Activated CD4-positive, alpha-beta T cell treated with anti-CD3 and anti-CD28 coated beads for 36 hours (primary cell): ENCODE measurements around the gene MVB12B. TPM values are rescaled to one million over a fixed set of nuclear protein-coding genes. Genes with fewer than 3 reads are reported as not detected.

Experiments used
- ATAC-seq: fragments of 200-7000 bp; cut with Tn5 transposase; one replicate; pipeline ENCODE4 v1.10.0; 2021; ENCODE audit warnings: mild to moderate bottlenecking, moderate library complexity
- CTCF ChIA-PET: fragments of 350-600 bp; sonication (Branson Sonifier 250); formaldehyde crosslinking; loops from one replicate; lab custom pipeline; 2021; ENCODE audit warnings: antibody characterized with exemption; lab: Charles Lee
- POLR2A ChIA-PET: fragments of 350-600 bp; sonication (Branson Sonifier 250); formaldehyde crosslinking; loops from one replicate; lab custom pipeline; 2021; ENCODE audit warnings: antibody characterized with exemption, inconsistent platforms; lab: Charles Lee
- DNase-seq: peaks from one replicate; pipeline ENCODE4 v3.0.0-alpha.2; 2020
- H3K27ac Mint-ChIP-seq: one replicate; pipeline ENCODE4 v1.8.0; 2021; ENCODE audit warnings: mixed read lengths
- H3K27me3 Mint-ChIP-seq: one replicate; pipeline ENCODE4 v1.8.0; 2021; ENCODE audit warnings: mixed read lengths
- H3K36me3 Mint-ChIP-seq: one replicate; pipeline ENCODE4 v1.8.0; 2021; ENCODE audit warnings: low read depth, mixed read lengths
- H3K4me1 Mint-ChIP-seq: one replicate; pipeline ENCODE4 v1.8.0; 2021; ENCODE audit warnings: mixed read lengths
- H3K4me3 Mint-ChIP-seq: one replicate; pipeline ENCODE4 v1.8.0; 2021; ENCODE audit warnings: mild to moderate bottlenecking, moderate library complexity, mixed read lengths
- H3K9me3 Mint-ChIP-seq: one replicate; pipeline ENCODE4 v1.8.0; 2021; ENCODE audit warnings: low read depth, mixed read lengths
- intact Hi-C, 2 experiments: fragments of 100-400 bp; cut with DNase I in 1 of 2; cut with micrococcal nuclease in 1 of 2; formaldehyde crosslinking; loops; one replicate each; pipeline versions ENCODE4 v1.14.2 to v1.15.1; 2022 to 2024; cut with DNase I, micrococcal nuclease
- total RNA-seq, 2 experiments: library from RNA; stranded (reverse); gene quantifications; one replicate each; pipeline ENCODE4 v1.2.3, GENCODE V29; 2021

MVB12B gene
- total RNA-seq, 2 experiments from 2014 or later = 3.0 TPM

DNA sequence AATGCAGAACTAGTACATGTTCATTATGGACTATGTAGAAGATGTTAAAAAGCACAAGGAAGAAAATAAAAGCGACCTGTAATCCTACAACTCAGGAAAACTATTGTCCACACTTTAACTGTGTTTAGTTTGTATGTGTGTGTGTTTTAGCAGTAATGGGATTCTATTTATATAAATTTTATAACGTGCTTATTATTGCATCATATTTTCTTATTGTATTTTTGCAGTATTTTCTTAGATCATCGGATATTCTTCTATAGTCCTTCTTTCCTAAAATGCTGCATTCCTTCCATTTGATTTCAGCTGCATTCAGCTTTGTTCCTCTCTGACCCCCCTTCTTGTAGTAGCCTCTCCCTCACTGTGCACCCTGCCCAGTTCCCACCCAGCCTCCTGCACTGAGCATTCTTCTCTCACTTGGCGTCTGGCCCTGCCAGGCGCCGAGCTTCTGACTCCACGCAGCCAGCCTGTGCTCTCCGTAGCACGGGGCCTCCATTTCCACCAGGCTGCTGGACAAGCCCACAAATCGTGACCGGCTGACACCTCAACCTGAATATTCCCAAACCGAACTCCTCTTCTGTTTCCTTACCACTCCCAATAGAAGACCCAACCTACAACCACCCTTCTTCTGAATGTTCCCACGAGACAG lies 39.9 kb downstream of the MVB12B start:
- peaks cover 10% of the 10 kb centered on the region for H3K9me3 Mint-ChIP-seq
- H3K36me3 Mint-ChIP-seq = peaks cover 10% of the 10 kb centered on the region
- CTCF ChIA-PET = interaction anchor here (0.5 to 0.8 kb wide), 3 partner anchors 18 to 125 kb away, joined by 3 to 4 read pairs (median 3); no protein-coding TSS in a partner anchor
- H3K4me1 Mint-ChIP-seq = no peaks in the 10 kb centered on the region
- ATAC-seq = no peak
- no peak overlapping the region for H3K4me3 Mint-ChIP-seq
- intact Hi-C loops = no loop called here
- no peak for DNase-seq
- H3K27ac Mint-ChIP-seq = no peak overlapping the region
- no peaks in the 10 kb centered on the region for H3K27me3 Mint-ChIP-seq
- POLR2A ChIA-PET = no interaction called here

GRCh38 chr9:126367139-126367538 lies 40.5 kb downstream of the MVB12B start:
- CTCF ChIA-PET = no interaction called here
- POLR2A ChIA-PET = interaction anchor here (0.6 kb wide), 1 partner anchor 1332 kb away, joined by 4 read pairs; no protein-coding TSS in a partner anchor
- H3K27ac Mint-ChIP-seq = no peak overlapping the region
- no peak overlapping the region for H3K4me3 Mint-ChIP-seq
- no peak for ATAC-seq
- H3K9me3 Mint-ChIP-seq = peaks cover 8% of the 10 kb centered on the region
- no peaks in the 10 kb centered on the region for H3K4me1 Mint-ChIP-seq
- no peak for DNase-seq
- H3K36me3 Mint-ChIP-seq = peaks cover 8% of the 10 kb centered on the region
- intact Hi-C loops = no loop called here
- no peaks in the 10 kb centered on the region for H3K27me3 Mint-ChIP-seq

GRCh38 chr9:126367616-126368015 lies 41.0 kb downstream of the MVB12B start:
- intact Hi-C loops = no loop called here
- Mint-ChIP-seq H3K27me3 (no peaks in the 10 kb centered on the region), H3K4me3 (no peak overlapping the region), H3K36me3 (peaks cover 7% of the 10 kb centered on the region), H3K4me1 (peaks cover 2% of the 10 kb centered on the region), H3K27ac (no peak overlapping the region), H3K9me3 (peaks cover 6% of the 10 kb centered on the region)
- ATAC-seq (no peak), DNase-seq (no peak)
- CTCF ChIA-PET = no interaction called here
- POLR2A ChIA-PET = interaction anchor here (0.6 kb wide), 1 partner anchor 1333 kb away, joined by 4 read pairs; no protein-coding TSS in a partner anchor

- ChIA-PET POLR2A (no interaction called here), CTCF (interaction anchor here (1.4 kb wide), 1 partner anchor 31 kb away, joined by 3 read pairs; no protein-coding TSS in a partner anchor)
- Mint-ChIP-seq H3K4me3 (no peak overlapping the region), H3K9me3 (peaks cover 6% of the 10 kb centered on the region), H3K4me1 (peaks cover 4% of the 10 kb centered on the region), H3K36me3 (peaks cover 7% of the 10 kb centered on the region), H3K27me3 (no peaks in the 10 kb centered on the region), H3K27ac (no peak overlapping the region)
- ATAC-seq (no peak), DNase-seq (no peak)
- intact Hi-C loops = no loop called here
These were observed 41.4 kb downstream of the MVB12B start for GRCh38 chr9:126368020-126368419.

GRCh38 chr9:126371007-126371870 lies 44.6 kb downstream of the MVB12B start:
- ChIA-PET CTCF (no interaction called here), POLR2A (no interaction called here)
- no peaks in the 10 kb centered on the region for H3K27me3 Mint-ChIP-seq
- DNase-seq (no peak), ATAC-seq (no peak)
- no peaks in the 10 kb centered on the region for H3K36me3 Mint-ChIP-seq
- no peak overlapping the region for H3K27ac Mint-ChIP-seq
- intact Hi-C loops = no loop called here
- peaks cover 21% of the 10 kb centered on the region for H3K4me1 Mint-ChIP-seq
- no peaks in the 10 kb centered on the region for H3K9me3 Mint-ChIP-seq
- no peak overlapping the region for H3K4me3 Mint-ChIP-seq

GRCh38 chr9:126372716-126373115 lies 46.1 kb downstream of the MVB12B start:
- ChIA-PET CTCF (no interaction called here), POLR2A (no interaction called here)
- no peaks in the 10 kb centered on the region for H3K36me3 Mint-ChIP-seq
- peaks cover 21% of the 10 kb centered on the region for H3K4me1 Mint-ChIP-seq
- H3K9me3 Mint-ChIP-seq = no peaks in the 10 kb centered on the region
- H3K27ac Mint-ChIP-seq = no peak overlapping the region
- H3K4me3 Mint-ChIP-seq = no peak overlapping the region
- ATAC-seq (no peak), DNase-seq (no peak)
- intact Hi-C loops = no loop called here
- no peaks in the 10 kb centered on the region for H3K27me3 Mint-ChIP-seq

GRCh38 chr9:126373241-126373640 lies 46.6 kb downstream of the MVB12B start:
- POLR2A ChIA-PET = no interaction called here
- no peaks in the 10 kb centered on the region for H3K27me3 Mint-ChIP-seq
- CTCF ChIA-PET = no interaction called here

DNA sequence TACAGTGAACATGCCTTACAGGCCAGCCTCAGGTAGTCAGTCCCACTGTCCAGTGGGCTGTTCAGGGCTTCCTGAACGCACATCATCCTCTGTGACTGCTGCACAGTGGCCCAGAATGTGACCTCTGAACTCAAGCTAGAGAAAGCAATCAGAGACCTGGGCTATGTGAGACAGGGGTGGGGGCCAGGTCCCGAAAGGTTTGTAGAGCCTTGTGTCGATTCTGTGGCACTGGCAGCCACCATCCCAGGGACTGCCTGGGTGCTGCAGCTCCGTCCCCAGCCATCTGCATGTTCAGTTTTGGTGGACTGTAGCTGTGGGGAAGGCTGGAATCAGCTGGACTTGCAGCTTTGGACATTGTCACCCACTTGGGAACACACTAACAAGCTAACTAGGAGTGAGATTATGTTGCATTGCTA lies 47.7 kb downstream of the MVB12B start:
- no peak for ATAC-seq
- ChIA-PET CTCF (interaction anchor here (0.7 to 0.9 kb wide), 2 partner anchors 25 to 125 kb away, joined by 4 read pairs; no protein-coding TSS in a partner anchor), POLR2A (no interaction called here)

More at GRCh38 chr9:126373241-126373640, 46.6 kb downstream of the MVB12B start:
- ATAC-seq (no peak), DNase-seq (no peak)
- Mint-ChIP-seq H3K4me1 (peaks cover 21% of the 10 kb centered on the region), H3K27ac (no peak overlapping the region), H3K4me3 (no peak overlapping the region), H3K9me3 (no peaks in the 10 kb centered on the region), H3K36me3 (no peaks in the 10 kb centered on the region)
- intact Hi-C loops = no loop called here

GRCh38 chr9:126375386-126375785 lies 48.8 kb downstream of the MVB12B start:
- Mint-ChIP-seq H3K27ac (no peak overlapping the region), H3K27me3 (no peaks in the 10 kb centered on the region), H3K36me3 (no peaks in the 10 kb centered on the region), H3K4me1 (peaks cover 21% of the 10 kb centered on the region), H3K9me3 (no peaks in the 10 kb centered on the region), H3K4me3 (no peak overlapping the region)
- intact Hi-C loops = no loop called here
- ChIA-PET CTCF (interaction anchor here (1.3 kb wide), 1 partner anchor 27 kb away, joined by 3 read pairs; no protein-coding TSS in a partner anchor), POLR2A (no interaction called here)
- DNase-seq = no peak
- ATAC-seq = peak; percentile 44

More for the DNA sequence above, 47.7 kb downstream of the MVB12B start:
- Mint-ChIP-seq H3K4me1 (peaks cover 21% of the 10 kb centered on the region), H3K27me3 (no peaks in the 10 kb centered on the region), H3K4me3 (no peak overlapping the region), H3K27ac (no peak overlapping the region), H3K36me3 (no peaks in the 10 kb centered on the region), H3K9me3 (no peaks in the 10 kb centered on the region)
- intact Hi-C loops = no loop called here
- DNase-seq = no peak

- intact Hi-C loops = no loop called here
- POLR2A ChIA-PET = interaction anchor here (0.6 kb wide), 1 partner anchor 48 kb away, joined by 10 read pairs; no protein-coding TSS in a partner anchor
- CTCF ChIA-PET = interaction anchor here (0.5 to 1.3 kb wide), 3 partner anchors 28 to 1628 kb away, joined by 3 read pairs; no protein-coding TSS in a partner anchor
- Mint-ChIP-seq H3K9me3 (no peaks in the 10 kb centered on the region), H3K4me3 (no peak overlapping the region), H3K36me3 (no peaks in the 10 kb centered on the region), H3K27ac (no peak overlapping the region), H3K4me1 (peaks cover 21% of the 10 kb centered on the region), H3K27me3 (no peaks in the 10 kb centered on the region)
- no peak for DNase-seq
- no peak for ATAC-seq
These were observed 49.9 kb downstream of the MVB12B start for GRCh38 chr9:126376311-126377175.

GRCh38 chr9:126377176-126377509 lies 50.5 kb downstream of the MVB12B start:
- H3K36me3 Mint-ChIP-seq = no peaks in the 10 kb centered on the region
- H3K9me3 Mint-ChIP-seq = no peaks in the 10 kb centered on the region
- CTCF ChIA-PET = no interaction called here
- no peak overlapping the region for H3K4me3 Mint-ChIP-seq
- no peaks in the 10 kb centered on the region for H3K27me3 Mint-ChIP-seq
- intact Hi-C loops = no loop called here
- ATAC-seq (no peak), DNase-seq (no peak)
- H3K27ac Mint-ChIP-seq = no peak overlapping the region
- H3K4me1 Mint-ChIP-seq = peaks cover 21% of the 10 kb centered on the region
- POLR2A ChIA-PET = no interaction called here
